ENCODE data around the gene HMGN5.

HMGN5 gene

GRCh38 chrX:81195259-81195658, 6.5 kb downstream of the HMGN5 start:
- TF ChIP-seq CTCF (IDR thresholded peaks at IDR 0.05; ENCODE audit: low read depth, low read length, missing control alignments) = no peak
- in situ Hi-C loops (cut with HindIII; ENCODE audit: low pct_ligation_motif_present, low sequenced_read_pairs) = no loop called here
- no peak overlapping the region for H3K27ac ChIP-seq
- no peaks in the 10 kb centered on the region for H3K27me3 ChIP-seq (replicated peaks)
- DNase-seq = no peak
- H3K36me3 ChIP-seq (replicated peaks) = no peaks in the 10 kb centered on the region
- no peak overlapping the region for H3K4me3 ChIP-seq (ENCODE audit: low read depth, low read length)

DNA sequence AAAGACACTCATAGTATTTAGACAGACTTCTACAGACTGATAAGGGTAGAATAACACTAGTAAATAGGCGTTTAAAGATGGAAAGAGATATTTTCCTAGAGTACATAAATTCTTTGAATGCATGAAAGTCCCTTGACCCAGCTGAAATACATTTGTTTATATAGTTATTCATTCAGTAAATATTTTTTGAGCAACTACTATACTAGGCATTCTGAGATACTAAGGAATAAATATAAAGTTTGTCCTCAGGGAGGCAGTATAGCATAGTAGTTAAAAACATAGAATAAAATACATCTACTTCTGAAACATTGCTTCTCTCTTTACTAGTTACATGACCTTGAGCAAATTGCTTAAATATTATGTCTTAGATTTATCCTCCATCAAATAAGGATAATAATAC, 27.4 kb downstream of the HMGN5 start:
- TF ChIP-seq CTCF (IDR thresholded peaks at IDR 0.05; ENCODE audit: low read depth, low read length, missing control alignments) = no peak
- no peaks in the 10 kb centered on the region for H3K36me3 ChIP-seq (replicated peaks)
- no peak for DNase-seq
- no peak overlapping the region for H3K27ac ChIP-seq
- H3K4me3 ChIP-seq (ENCODE audit: low read depth, low read length) = no peak overlapping the region
- H3K27me3 ChIP-seq (replicated peaks) = no peaks in the 10 kb centered on the region
- in situ Hi-C loops (cut with HindIII; ENCODE audit: low pct_ligation_motif_present, low sequenced_read_pairs) = no loop called here

DNA sequence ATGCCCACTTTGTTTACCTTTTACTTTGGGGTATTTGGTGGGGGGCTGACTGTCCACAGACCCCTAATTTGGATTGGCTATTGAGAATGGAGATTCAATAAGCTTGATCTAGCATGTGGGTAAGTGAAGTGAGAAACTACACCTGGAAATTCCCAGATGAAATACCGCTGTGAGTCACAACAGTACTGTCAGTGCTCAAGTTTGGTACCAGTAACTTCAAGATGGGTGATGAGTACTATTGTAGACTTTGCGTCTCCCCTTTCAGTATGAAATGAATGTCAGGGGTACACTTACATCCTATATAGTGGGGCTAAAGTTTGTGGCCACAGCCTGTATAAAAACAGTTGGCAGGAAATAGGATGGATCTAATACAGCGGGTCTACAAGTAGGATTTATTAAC, 33.3 kb downstream of the HMGN5 start:
- no peak for DNase-seq
- Histone ChIP-seq H3K27me3 (replicated peaks) (no peaks in the 10 kb centered on the region), H3K4me3 (ENCODE audit: low read depth, low read length) (no peak overlapping the region), H3K27ac (no peak overlapping the region), H3K36me3 (replicated peaks) (no peaks in the 10 kb centered on the region)
- in situ Hi-C loops (cut with HindIII; ENCODE audit: low pct_ligation_motif_present, low sequenced_read_pairs) = no loop called here
- no peak for TF ChIP-seq CTCF (IDR thresholded peaks at IDR 0.05; ENCODE audit: low read depth, low read length, missing control alignments)

- H3K4me3 ChIP-seq (ENCODE audit: low read depth, low read length) = peak overlapping the region; percentile 61
- H3K27me3 ChIP-seq (replicated peaks) = no peaks in the 10 kb centered on the region
- no peak for TF ChIP-seq CTCF (IDR thresholded peaks at IDR 0.05; ENCODE audit: low read depth, low read length, missing control alignments)
- H3K36me3 ChIP-seq (replicated peaks) = no peaks in the 10 kb centered on the region
- DNase-seq = peak; percentile 95
- in situ Hi-C loops (cut with HindIII; ENCODE audit: low pct_ligation_motif_present, low sequenced_read_pairs) = no loop called here
- no peak overlapping the region for H3K27ac ChIP-seq
These were observed 80.0 kb downstream of the HMGN5 start for GRCh38 chrX:81121513-81122363.

- H3K27me3 ChIP-seq (replicated peaks) = no peaks in the 10 kb centered on the region
- in situ Hi-C loops (cut with HindIII; ENCODE audit: low pct_ligation_motif_present, low sequenced_read_pairs) = no loop called here
- peak; percentile 74 for TF ChIP-seq CTCF (IDR thresholded peaks at IDR 0.05; ENCODE audit: low read depth, low read length, missing control alignments)
- H3K36me3 ChIP-seq (replicated peaks) = no peaks in the 10 kb centered on the region
- DNase-seq = peak; percentile 27
- no peak overlapping the region for H3K27ac ChIP-seq
- H3K4me3 ChIP-seq (ENCODE audit: low read depth, low read length) = peak overlapping the region; percentile 61
These were observed 80.8 kb downstream of the HMGN5 start for GRCh38 chrX:81120936-81121371.
